C4-2B (cell line): ENCODE measurements around the gene LCN9.
"Not testable (repeated sequence)": the region's sequence is repeated elsewhere in the genome, so short reads cannot be mapped to it uniquely, and the experiment has no call there.

Experiments used
- H3K27ac ChIP-seq: fragments of 450-650 bp; 2 replicates; pipeline ENCODE4 v1.5.1; 2017
- CTCF ChIP-seq: fragments of 450-650 bp; conservative IDR thresholded peaks from 2 replicates; pipeline ENCODE4 v1.5.1; 2017; ENCODE audit warnings: mild to moderate bottlenecking
- ZFX ChIP-seq: fragments of 450-650 bp; IDR thresholded peaks from 2 replicates; pipeline ENCODE4 v1.6.1; 2017

LCN9 gene

GRCh38 chr9:135632841-135633240, 30.3 kb upstream of the LCN9 start:
- no peak for TF ChIP-seq ZFX
- no peak for TF ChIP-seq CTCF
- no peak overlapping the region for H3K27ac ChIP-seq

GRCh38 chr9:135636930-135637530, 26.1 kb upstream of the LCN9 start:
- not testable (repeated sequence) for H3K27ac ChIP-seq

- TF ChIP-seq ZFX (no peak), CTCF (no peak)
These were observed 23.9 kb upstream of the LCN9 start, which contains the start of gene GLT6D1 for GRCh38 chr9:135639196-135639595. TSS of gene GLT6D1 (minus strand) at chr9:135639540. CDS start at chr9:135639187, 353 bp downstream.

GRCh38 chr9:135641047-135641446, 22.1 kb upstream of the LCN9 start:
- TF ChIP-seq CTCF (no peak), ZFX (no peak)
- no peak overlapping the region for H3K27ac ChIP-seq

More at GRCh38 chr9:135639196-135639595, 23.9 kb upstream of the LCN9 start, which contains the start of gene GLT6D1:
- H3K27ac ChIP-seq = no peak within 1 kb of the TSS

- H3K27ac ChIP-seq = no peak overlapping the region
- TF ChIP-seq CTCF (no peak), ZFX (no peak)
These were observed 21.4 kb upstream of the LCN9 start for GRCh38 chr9:135641745-135642144.

GRCh38 chr9:135644631-135645218, 18.4 kb upstream of the LCN9 start:
- H3K27ac ChIP-seq = no peak overlapping the region
- no peak for TF ChIP-seq CTCF
- TF ChIP-seq ZFX = no peak

- H3K27ac ChIP-seq = no peak overlapping the region
- TF ChIP-seq ZFX (no peak), CTCF (no peak)
These were observed 15.2 kb upstream of the LCN9 start for GRCh38 chr9:135647884-135648283.
